NAMALWA (cell line): Measurements from ENCODE around the gene PGD.

Experiments
- DNase-seq: peaks from one replicate; pipeline ENCODE4 v3.0.0-alpha.2; 2015; ENCODE audit warnings: low spot score

Gene PGD

DNA sequence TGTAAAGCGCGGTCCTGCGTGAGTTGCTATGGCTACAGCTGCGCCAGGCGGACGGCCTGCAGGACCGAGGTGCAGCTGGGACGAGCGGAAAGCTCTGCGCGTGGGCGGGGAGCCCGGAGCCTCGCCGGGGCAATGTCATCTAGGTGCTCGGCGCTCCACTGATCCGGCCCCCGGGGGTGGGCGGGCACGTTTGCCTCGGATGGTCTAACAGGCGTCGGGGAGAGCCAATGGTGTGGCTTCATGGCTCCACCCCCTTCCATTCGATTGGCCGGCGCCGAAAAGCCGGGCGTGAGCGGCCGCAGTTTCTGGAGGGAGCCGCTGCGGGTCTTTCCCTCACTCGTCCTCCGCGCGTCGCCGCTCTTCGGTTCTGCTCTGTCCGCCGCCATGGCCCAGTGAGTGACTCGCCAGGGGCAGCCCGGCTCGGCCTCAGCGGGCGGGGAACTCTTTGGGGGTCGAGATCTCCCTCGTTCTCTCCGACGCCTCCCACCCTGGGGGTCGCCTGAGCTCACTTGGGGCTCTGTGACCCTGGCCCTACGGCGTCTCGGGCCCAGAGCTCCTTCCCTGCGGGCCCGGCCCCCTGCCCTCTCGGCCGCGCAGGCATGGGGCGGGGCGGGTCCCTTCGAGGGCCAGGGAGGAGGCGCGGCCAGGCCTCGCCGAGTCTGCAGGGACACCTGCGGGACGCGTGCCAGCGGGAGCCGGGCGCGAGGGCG is at the start of gene PGD:
TSS of gene PGD (plus strand) at position 331 of the 710 bp plus-strand sequence. CDS start at position 385, 54 bp downstream.
- DNase-seq: peak; percentile 100

DNA sequence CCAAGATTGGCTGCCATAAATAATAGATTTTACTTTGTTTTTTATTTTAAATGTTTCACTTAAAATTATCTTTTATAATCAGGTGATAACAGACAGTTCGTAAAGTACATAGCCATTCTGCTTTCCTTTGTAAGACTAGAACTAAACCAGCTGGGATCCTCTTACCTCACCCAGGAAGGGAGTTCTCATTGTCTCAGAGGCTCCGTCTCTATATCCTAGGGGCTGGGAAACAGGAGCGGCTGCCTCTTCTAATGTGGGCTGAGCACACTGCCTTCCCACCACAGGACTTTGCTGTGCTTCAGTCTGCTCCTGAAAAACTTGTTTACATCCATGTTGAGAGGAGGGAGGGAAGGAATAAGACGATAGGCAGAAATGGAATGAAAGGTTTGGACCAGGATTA is 45.6 kb upstream of the PGD start:
- DNase-seq: no peak

DNA sequence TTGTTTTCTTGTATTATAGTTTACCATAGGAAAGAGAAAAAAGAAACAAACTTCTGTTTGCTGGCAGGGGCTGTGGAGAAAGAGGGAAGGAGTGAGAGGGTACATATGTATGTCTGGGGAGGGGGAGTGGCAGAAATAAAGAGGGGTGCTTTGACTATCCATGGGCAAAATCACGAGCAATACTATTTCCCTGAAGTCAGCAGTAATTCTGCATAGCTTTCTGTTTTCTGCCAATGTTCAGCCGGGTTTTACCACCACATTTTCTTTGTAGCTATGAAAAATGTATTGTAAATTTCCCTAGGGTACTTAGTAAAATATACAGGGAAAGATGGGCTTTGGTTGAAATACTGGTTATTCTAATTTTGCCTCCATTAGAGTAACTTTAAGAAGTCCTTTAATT is 45.2 kb upstream of the PGD start:
- no peak for DNase-seq

DNA sequence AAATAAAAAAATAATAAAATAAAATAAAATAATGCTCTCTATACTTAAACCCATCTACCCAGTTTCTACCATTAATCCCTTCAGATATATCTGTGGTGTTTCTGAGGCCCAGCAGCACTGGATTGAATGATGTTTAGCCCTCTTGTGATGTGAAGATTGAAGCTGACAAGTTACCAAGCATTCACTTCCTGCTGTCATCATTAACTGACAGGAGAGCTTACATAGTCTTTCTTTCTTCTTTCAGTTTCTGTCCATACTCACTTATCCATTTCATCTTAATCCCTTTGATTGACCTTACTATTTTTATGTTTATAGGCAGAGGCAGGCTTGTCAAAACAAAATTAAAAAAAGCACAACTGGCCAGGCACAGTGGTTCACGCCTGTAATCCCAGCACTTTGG is 38.8 kb upstream of the PGD start:
- DNase-seq: no peak

DNA sequence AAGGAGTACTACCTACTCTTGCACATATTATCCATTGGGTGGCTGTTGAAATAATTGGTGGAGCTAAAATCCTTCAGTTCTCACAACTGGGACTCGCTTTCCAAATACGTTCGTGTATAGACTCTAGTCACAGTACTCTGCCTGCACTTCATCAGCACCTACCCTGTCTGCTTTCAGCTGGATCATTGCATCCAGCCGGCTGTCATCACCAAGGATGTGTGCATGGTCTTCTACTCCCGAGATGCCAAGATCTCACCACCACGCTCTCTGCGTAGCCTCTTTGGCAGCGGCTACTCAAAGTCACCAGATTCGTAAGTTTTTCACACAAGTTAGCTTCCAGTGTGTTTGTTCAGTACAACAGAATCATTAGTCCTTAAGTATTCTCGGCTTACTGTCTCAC is 37.3 kb upstream of the PGD start:
- no peak for DNase-seq

DNA sequence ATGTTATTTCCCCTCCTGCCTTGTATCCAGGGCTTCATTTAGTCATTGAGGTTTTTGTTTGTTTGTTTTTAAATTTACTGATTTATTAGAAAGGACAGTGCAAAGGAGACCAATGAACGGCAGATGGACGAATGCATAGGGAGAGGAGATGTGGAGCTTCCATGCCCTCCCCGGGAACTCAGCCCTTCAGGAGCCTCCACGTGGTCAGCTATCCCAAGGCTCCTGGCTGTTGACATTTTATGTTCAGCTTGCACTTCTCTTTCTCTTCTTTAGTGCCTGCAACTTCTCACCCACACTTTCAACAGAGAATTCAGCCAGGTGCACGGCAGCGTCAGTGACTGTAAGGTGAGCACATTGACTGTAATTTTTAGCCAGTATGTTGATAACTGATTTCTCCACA is 30.7 kb upstream of the PGD start:
- DNase-seq: no peak

DNA sequence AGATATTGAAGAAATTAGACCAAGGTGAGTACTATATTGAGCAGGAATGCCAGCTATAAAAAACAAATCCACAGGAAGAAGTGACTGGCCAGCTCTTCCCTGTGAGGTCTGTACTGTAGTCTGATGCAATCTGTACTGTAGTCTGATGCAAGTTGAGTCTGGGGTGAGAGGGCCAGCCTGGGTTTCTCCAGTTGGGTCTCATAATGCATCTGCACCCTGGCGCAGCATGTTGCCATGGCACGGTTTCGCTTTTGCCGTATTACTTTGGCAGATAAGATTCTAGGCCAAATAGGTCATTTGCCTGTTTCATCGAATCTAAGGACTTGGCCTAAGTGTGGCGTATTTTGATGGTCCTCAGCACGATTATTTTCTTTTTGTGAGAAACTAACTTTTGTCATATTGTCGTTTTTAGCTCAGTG is 24.4 kb upstream of the PGD start:
- no peak for DNase-seq

DNA sequence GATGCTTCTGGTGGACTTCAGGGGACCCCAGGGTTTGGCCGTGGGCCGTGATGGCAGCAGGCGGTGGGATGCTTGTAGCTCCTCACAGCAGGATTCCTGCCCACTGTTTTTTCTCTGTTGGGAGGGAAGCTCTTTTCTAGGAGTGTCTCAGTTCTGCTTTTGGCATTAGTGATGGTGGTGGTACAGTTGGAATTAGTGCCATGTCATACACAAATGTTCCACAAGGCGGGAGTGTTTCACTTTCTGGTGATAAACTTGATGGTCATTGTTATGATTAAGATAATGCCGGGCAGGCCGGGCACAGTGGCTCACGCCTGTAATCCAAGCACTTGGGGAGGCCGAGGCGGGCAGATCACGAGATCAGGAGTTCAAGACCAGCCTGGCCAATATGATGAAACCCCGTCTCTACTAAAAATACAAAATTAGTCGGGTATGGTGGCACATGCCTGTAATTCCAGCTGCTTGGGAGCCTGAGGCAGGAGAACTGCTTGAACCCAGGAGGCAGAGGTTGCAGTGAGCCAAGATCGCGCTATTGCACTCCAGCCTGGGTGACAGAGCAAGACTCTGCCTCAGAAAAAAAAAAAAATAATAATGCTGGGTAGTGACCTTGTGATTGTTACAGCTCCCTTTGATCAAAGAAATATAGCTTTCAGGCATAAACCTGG is 21.4 kb upstream of the PGD start:
- DNase-seq: peak; percentile 90

DNA sequence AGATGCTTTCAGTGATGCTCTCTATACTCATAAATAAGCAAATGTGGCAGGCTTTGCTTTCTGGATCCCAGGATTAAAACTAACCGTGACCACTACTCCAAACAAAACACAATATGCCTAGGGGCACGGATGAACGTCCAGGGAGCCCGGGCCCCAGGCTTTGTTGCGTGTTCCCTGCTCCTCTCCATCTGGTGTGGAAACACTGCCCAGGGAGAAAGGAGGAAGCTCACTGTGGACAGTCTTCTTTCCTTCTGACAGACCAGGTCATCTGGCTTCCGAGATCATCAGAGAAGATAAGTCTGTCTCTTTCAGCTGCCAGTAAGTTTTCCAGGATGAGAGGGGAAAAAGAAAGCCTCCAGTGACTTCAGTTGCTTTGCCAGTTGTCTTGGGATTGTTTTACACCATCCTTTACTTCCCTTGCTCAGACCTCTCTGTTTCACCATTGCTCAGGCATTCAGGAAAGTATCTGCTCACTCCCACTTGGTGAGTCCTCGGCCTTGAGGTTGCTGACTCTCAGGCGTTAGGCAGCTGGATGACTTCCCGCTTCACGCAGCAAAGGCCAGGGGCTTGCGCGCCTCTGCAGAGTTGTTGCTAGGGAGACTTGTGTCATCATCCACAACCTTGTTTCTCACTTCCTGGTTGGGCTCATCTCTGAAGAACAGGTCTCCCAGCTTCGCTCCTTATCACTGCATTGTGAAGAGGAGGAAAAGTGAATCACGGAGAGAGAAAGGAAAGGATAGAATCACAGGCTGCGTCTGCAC is 20.6 kb upstream of the PGD start:
- DNase-seq: peak; percentile 59

DNA sequence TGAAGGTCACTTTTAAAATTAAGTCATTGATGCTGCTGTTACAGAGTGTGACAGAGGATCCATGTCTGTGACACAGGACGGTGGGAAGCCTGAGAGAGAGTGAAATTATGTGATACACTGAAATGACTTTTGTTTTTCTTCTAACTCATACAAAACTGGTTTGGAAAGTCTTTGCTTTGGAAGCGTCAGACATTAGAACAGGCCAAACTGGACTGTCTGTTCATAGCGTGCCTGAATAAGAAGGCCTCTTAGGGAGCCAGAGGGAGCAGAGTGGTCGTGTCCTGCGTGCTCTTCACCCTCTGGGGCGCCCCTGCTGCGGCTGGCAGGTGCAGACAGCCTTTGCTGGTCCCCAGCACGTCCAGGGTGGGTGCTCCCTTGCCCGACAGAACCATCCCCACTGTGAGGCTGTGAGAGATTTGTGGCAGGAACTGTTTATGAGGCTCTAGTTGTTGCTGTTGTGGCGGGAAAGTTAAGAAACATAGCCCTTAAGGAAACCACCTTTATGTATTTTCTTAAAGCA is 19.7 kb upstream of the PGD start:
- no peak for DNase-seq

DNA sequence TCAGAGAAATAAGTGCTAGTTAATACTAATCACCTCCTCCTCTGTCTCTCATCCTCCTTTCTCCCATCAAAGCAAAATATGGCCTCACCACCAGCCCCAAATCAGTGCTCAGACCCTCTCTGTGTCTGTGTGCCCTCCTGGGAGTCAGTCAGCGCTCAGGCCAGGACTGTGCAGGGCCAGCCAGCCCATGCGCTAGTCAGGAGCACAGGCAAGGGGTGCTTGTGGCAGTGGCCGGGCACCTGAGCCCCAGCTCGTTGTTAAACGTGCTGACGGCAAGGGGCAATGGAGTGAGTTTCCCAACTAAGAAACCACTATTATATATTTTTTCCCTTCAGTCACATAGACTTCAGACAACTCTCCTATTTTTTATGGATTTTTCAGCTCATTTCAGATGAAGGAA is 19.2 kb upstream of the PGD start:
- DNase-seq: no peak

DNA sequence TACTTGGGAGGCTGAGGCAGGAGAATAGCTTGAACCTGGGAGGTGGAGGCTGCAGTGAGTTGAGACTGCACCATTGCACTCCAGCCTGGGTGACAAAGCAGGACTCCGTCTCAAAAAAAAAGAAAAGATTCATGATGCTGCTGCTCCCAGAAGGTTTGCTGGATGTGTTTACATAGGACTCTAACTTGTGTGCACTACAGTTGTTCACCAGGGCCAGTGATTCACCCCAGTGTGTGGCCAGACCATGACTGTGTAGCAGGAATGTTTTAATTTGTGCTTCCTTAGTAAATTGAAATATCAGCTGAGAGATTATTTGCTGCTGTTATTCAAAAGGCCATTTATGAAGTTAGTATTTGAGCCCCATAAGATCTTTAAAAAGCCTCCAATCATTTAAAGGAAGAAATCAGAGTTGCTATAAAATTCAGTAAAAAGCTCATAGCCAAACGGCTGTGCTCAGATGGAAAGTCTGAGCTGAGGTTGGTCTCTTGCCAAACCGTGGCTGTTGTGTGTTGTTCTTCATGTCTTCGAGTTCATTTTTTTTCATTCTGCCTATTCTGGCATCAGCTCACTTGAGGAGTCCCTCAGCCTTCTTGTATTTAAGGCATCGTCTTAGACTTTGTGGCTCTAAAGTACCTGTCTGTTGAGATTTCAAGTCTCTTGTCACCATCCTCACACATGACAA is 18.1 kb upstream of the PGD start:
- DNase-seq: no peak

DNA sequence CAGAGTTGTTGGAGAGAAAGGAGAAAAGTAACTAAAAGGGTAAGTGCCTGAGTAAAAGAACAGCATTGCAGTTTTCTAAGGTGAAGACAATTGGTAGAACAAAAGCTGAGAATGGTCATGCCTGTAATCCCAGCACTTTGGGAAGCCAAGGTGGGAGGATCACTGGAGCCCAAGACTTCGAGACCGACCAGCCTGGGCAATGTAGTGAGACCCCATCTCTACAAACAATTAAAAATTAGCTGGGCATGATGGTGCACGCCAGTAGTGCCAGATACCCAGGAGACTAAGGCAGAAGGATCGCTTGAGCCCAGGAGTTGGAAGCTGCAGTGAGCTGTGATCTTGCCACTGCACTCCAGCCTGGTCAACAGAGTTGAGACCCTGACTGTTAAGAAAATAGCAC is 15.2 kb upstream of the PGD start:
- no peak for DNase-seq

DNA sequence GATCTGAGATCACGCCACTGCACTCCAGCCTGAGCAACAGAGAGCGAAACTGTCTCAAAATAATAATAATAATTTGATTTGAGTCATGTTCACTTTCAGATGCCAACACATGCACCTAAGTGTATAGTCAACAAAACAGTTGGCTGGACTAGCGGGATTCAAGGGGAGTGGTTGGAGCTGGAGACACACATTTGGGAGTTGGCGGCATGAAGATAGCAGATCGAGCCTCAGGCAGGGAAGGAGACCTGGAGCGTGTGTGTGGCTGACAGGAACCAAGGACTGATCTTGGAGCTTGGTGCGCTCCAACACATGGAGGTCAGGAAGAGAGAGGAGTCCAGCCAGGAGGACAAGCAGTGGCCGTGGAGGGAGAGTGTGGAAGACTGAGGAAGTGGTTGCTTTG is 14.6 kb upstream of the PGD start:
- DNase-seq: no peak

DNA sequence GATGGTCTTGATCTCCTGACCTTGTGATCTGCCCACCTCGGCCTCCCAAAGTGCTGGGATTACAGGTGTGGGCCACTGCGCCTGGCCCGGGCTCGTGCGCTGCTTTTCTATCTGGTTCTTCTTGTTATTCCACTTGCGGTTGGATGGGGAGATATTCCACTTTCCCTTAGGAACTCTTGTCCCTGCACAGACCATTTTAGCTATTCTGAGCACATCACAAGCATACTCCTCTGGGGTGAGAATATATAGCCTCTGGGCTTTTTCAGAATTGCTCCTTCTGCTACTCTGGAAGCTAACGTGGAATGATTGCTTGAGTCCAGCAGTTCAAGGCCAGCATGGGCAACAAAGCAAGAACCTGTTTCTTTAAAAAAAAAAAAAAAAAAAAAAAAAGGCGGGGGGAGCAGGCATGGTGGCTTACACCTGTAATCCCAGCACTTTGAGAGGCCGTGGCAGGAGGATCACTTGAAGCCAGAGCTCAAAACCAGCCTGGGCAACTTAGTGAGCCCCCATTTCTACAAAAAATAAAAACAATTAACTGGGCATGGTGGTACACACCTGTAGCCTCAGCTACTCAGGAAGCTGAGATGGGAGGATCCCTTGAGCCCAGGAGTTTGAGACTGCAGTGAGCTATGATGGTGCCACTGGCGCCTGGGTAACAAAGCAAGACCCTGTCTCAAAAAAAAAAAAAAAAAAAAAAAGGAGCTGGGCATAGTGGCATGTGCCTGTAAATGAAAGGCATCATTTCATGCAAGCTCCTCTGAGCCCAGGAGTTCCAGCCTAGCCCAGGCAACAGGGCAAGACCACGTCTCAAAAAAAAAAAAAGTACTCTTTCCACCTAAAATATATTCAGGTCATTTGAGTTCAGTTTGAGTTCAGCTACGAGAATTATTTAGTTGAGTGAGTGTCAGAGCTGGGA is 11.8 kb upstream of the PGD start:
- DNase-seq: no peak

DNA sequence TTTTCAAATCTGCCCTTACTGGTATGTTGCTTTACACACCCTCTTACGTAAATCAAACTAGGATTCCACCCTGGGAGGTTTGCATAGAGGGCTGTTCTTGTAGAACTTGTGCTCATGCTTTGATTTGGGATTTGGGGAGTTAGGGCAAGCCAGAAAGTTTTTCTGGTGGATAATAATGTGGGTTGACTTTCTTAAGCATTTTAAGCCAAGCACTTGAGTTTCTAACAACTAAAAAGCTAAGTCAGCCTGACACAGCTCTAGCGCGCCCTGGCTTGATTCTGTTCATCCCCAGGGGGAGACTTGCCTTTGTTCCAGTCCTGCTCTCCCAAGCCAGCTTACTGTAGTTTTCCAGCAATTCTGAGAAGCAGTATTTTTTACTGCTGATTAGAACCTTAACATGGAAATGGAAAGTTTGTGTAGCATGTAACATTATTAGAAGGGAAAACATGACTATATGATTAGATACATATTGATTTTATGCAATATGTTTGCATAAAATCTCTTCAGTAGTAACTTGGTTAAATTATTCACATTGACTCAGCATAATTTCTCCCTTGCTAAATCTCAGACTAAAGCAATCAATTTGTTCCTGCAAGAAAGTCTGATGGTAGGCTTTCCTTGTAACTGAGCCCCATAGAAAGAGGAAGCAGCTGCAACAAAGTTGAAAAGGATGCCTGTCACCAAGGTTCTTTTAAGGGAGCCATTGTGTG is 11.0 kb upstream of the PGD start:
- DNase-seq: peak; percentile 69

DNA sequence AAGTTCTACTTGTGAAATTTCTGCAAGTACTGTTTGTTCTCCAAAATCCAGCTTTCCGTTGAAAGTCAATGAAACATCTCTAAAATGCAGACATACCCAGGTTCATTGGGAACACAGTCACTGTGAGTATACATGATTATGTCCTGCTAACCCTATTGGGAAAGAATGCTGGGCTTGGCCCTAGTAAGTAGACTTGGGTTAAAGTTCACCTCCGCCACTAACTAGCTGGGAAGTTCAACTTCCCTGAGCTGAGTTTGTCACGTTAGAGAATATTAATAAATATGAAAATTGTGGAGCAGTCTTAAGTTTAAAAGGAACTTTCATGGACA is 10.5 kb upstream of the PGD start:
- DNase-seq: no peak

DNA sequence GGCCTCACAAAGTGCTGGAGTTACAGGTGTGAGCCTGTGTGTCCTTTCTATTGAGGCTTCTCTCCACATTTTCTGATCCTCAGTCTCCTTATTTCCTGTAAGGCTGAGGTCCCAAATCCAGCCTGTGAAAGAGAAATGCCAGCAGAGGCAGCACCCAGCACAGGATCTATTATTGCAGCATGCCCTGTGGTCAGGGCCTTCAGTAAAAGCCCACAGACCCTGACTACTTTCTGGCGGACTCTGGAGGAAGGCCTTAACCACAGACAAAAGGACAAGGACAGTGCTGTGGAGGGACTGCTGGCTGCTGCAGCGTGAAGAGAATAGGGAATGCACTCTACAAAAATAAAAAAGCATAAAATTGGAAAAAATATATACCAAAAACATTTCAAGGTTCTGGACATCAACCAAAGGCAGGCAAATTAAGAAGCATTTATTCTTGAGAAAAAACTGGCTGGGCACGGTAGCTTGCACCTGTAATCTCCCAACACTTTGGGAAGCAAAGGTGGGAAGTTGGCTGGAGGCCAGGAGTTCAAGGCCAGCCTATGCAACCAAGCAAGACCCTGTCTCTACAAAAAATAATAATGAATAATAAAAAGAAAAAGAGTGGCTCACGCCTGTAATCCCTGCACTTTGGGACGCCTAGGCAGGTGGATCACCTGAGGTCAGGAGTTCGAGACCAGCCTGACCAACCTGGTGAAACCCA is 9.4 kb upstream of the PGD start:
- no peak for DNase-seq

DNA sequence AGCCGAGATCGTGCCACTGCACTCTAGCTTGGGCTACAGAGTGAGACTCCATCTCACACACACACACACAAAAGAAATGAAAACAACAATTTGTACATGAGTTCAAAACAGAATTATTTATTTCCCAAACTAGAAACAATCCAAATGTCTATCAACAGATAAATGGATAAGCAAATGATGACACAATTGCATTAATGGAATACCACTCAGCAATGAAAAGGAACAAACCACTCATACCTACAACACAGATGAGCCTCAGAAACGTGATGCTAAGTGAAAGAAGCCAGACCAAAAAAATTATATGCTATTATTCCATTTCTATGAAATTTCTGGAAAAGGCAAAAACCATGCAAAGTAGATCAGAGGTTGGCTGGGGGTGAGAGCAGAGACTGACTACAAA is 2.0 kb upstream of the PGD start:
- DNase-seq: no peak

DNA sequence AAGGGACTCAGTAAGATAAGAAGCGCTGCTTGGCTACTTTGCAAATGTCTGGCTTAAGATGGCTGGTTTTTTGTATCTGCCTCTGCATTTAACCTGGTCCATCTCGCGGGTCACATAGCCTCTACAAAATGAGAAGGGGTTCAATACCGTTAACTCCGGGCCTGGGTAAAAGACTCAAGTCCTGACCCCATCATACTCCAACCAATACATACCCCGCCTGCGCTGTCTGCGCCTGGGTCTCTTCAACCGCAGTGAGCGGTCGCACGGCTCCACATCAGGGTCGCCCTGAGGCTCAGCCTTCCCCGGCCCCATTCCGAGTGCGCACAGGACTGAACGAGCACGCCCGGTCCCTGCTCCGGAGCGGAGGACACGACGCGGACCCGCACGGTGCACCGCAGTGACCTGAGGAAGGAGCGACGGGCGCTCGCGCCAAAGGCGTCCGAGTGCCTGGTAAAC is 558 bp upstream of the PGD start:
- DNase-seq: no peak
